ENCODE data around the gene PLCL1.
"Not testable (repeated sequence)": the region's sequence is repeated elsewhere in the genome, so short reads cannot be mapped to it uniquely, and the experiment has no call there.

The PLCL1 gene

GRCh38 chr2:197810016-197810415 is 5.6 kb downstream of the PLCL1 start:
- Histone ChIP-seq H3K27ac (ENCODE audit: insufficient read depth, low read depth, low read length, poor library complexity, severe bottlenecking) (no peak overlapping the region), H3K4me3 (ENCODE audit: insufficient read depth, low read depth, low read length) (no peak overlapping the region), H3K4me1 (ENCODE audit: control insufficient read depth, insufficient read depth, low read length) (no peaks in the 10 kb centered on the region), H3K27me3 (ENCODE audit: control insufficient read depth, insufficient read depth, low read length, poor library complexity, severe bottlenecking) (peaks cover 32% of the 10 kb centered on the region), H3K9me3 (ENCODE audit: control insufficient read depth, low read length) (no peaks in the 10 kb centered on the region), H3K36me3 (ENCODE audit: control insufficient read depth, insufficient read depth, low read length) (no peaks in the 10 kb centered on the region)
- WGBS, 2 experiments: 89 to 91% methylated on average over 3 of the region's 3 CpGs

- no peaks in the 10 kb centered on the region for H3K4me1 ChIP-seq (ENCODE audit: control insufficient read depth, insufficient read depth, low read length)
- no peak overlapping the region for H3K4me3 ChIP-seq (ENCODE audit: insufficient read depth, low read depth, low read length)
- no peaks in the 10 kb centered on the region for H3K36me3 ChIP-seq (ENCODE audit: control insufficient read depth, insufficient read depth, low read length)
- H3K27me3 ChIP-seq (ENCODE audit: control insufficient read depth, insufficient read depth, low read length, poor library complexity, severe bottlenecking): peaks cover 27% of the 10 kb centered on the region
- no peaks in the 10 kb centered on the region for H3K9me3 ChIP-seq (ENCODE audit: control insufficient read depth, low read length)
- WGBS, 2 experiments: 86 to 94% methylated on average over 2 to 3 of the region's 3 CpGs
- H3K27ac ChIP-seq (ENCODE audit: insufficient read depth, low read depth, low read length, poor library complexity, severe bottlenecking): no peak overlapping the region
Observed at GRCh38 chr2:197810491-197810890, 6.1 kb downstream of the PLCL1 start.

DNA sequence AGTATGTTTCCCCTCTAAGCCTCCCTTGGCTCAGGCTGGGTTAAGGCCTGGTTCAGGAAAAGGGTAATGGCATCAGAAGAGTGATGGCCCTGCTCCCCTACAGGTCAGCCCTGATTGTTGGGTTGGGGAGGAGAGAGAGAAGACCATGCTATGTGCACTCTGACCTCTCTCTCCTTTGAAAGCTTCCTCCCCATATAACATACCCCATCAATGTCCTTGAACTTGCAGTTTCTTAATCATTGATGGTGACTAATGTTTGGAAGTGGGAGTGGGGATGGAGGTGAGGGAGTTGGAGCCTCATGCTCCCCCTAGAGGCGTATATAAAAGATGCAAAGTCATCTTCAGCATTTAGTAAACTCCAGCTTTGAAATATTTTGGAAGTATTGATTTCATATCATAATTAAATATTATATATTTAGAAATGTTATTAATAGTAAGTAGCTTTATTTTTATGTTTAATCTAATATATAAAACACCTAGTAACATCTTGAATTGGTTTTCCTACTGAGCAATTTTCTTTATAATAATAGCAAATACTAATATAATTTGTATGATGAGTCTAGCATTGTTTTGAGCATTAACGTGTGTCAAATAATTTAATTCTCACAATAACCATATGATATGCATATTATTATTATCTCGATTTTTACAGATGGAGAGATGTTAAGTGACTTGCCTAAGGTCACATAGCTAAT is 8.8 kb downstream of the PLCL1 start:
- Histone ChIP-seq H3K36me3 (ENCODE audit: control insufficient read depth, insufficient read depth, low read length) (no peaks in the 10 kb centered on the region), H3K9me3 (ENCODE audit: control insufficient read depth, low read length) (no peaks in the 10 kb centered on the region)
- 40 to 58% methylated on average over 1 to 2 of the region's 3 CpGs for WGBS, 2 experiments

GRCh38 chr2:197814526-197814925 is 10.1 kb downstream of the PLCL1 start:
- Histone ChIP-seq H3K27me3 (ENCODE audit: control insufficient read depth, insufficient read depth, low read length, poor library complexity, severe bottlenecking) (no peaks in the 10 kb centered on the region), H3K27ac (ENCODE audit: insufficient read depth, low read depth, low read length, poor library complexity, severe bottlenecking) (no peak overlapping the region), H3K4me1 (ENCODE audit: control insufficient read depth, insufficient read depth, low read length) (no peaks in the 10 kb centered on the region), H3K36me3 (ENCODE audit: control insufficient read depth, insufficient read depth, low read length) (no peaks in the 10 kb centered on the region), H3K4me3 (ENCODE audit: insufficient read depth, low read depth, low read length) (no peak overlapping the region), H3K9me3 (ENCODE audit: control insufficient read depth, low read length) (no peaks in the 10 kb centered on the region)
- WGBS, 2 experiments: 88 to 90% methylated on average over 2 of the region's 2 CpGs

More for the DNA sequence above, 8.8 kb downstream of the PLCL1 start:
- H3K27me3 ChIP-seq (ENCODE audit: control insufficient read depth, insufficient read depth, low read length, poor library complexity, severe bottlenecking): no peaks in the 10 kb centered on the region
- H3K27ac ChIP-seq (ENCODE audit: insufficient read depth, low read depth, low read length, poor library complexity, severe bottlenecking): no peak overlapping the region
- no peaks in the 10 kb centered on the region for H3K4me1 ChIP-seq (ENCODE audit: control insufficient read depth, insufficient read depth, low read length)
- H3K4me3 ChIP-seq (ENCODE audit: insufficient read depth, low read depth, low read length): no peak overlapping the region

GRCh38 chr2:197821550-197822289 is 17.3 kb downstream of the PLCL1 start:
- Histone ChIP-seq H3K27me3 (ENCODE audit: control insufficient read depth, insufficient read depth, low read length, poor library complexity, severe bottlenecking) (no peaks in the 10 kb centered on the region), H3K27ac (ENCODE audit: insufficient read depth, low read depth, low read length, poor library complexity, severe bottlenecking) (no peak overlapping the region), H3K9me3 (ENCODE audit: control insufficient read depth, low read length) (no peaks in the 10 kb centered on the region), H3K36me3 (ENCODE audit: control insufficient read depth, insufficient read depth, low read length) (no peaks in the 10 kb centered on the region), H3K4me1 (ENCODE audit: control insufficient read depth, insufficient read depth, low read length) (no peaks in the 10 kb centered on the region), H3K4me3 (ENCODE audit: insufficient read depth, low read depth, low read length) (no peak overlapping the region)
- WGBS, 2 experiments: 90 to 95% methylated on average over 2 of the region's 2 CpGs

- Histone ChIP-seq H3K36me3 (ENCODE audit: control insufficient read depth, insufficient read depth, low read length) (no peaks in the 10 kb centered on the region), H3K4me3 (ENCODE audit: insufficient read depth, low read depth, low read length) (no peak overlapping the region), H3K27ac (ENCODE audit: insufficient read depth, low read depth, low read length, poor library complexity, severe bottlenecking) (no peak overlapping the region), H3K9me3 (ENCODE audit: control insufficient read depth, low read length) (no peaks in the 10 kb centered on the region), H3K27me3 (ENCODE audit: control insufficient read depth, insufficient read depth, low read length, poor library complexity, severe bottlenecking) (no peaks in the 10 kb centered on the region), H3K4me1 (ENCODE audit: control insufficient read depth, insufficient read depth, low read length) (no peaks in the 10 kb centered on the region)
- WGBS, 2 experiments: 88 to 93% methylated on average over 2 of the region's 2 CpGs
Observed at GRCh38 chr2:197822333-197822732, 17.9 kb downstream of the PLCL1 start.

GRCh38 chr2:197827618-197828017 is 23.2 kb downstream of the PLCL1 start:
- 89 to 94% methylated on average over 2 of the region's 2 CpGs for WGBS, 2 experiments
- no peak overlapping the region for H3K4me3 ChIP-seq (ENCODE audit: insufficient read depth, low read depth, low read length)
- no peaks in the 10 kb centered on the region for H3K36me3 ChIP-seq (ENCODE audit: control insufficient read depth, insufficient read depth, low read length)
- H3K27me3 ChIP-seq (ENCODE audit: control insufficient read depth, insufficient read depth, low read length, poor library complexity, severe bottlenecking): no peaks in the 10 kb centered on the region
- no peaks in the 10 kb centered on the region for H3K4me1 ChIP-seq (ENCODE audit: control insufficient read depth, insufficient read depth, low read length)
- H3K9me3 ChIP-seq (ENCODE audit: control insufficient read depth, low read length): no peaks in the 10 kb centered on the region
- no peak overlapping the region for H3K27ac ChIP-seq (ENCODE audit: insufficient read depth, low read depth, low read length, poor library complexity, severe bottlenecking)

GRCh38 chr2:197828464-197829135 is 24.2 kb downstream of the PLCL1 start:
- Histone ChIP-seq H3K27ac (ENCODE audit: insufficient read depth, low read depth, low read length, poor library complexity, severe bottlenecking) (no peak overlapping the region), H3K4me3 (ENCODE audit: insufficient read depth, low read depth, low read length) (no peak overlapping the region), H3K4me1 (ENCODE audit: control insufficient read depth, insufficient read depth, low read length) (no peaks in the 10 kb centered on the region), H3K9me3 (ENCODE audit: control insufficient read depth, low read length) (no peaks in the 10 kb centered on the region), H3K27me3 (ENCODE audit: control insufficient read depth, insufficient read depth, low read length, poor library complexity, severe bottlenecking) (no peaks in the 10 kb centered on the region), H3K36me3 (ENCODE audit: control insufficient read depth, insufficient read depth, low read length) (no peaks in the 10 kb centered on the region)
- WGBS, 2 experiments: 80 to 93% methylated on average over 1 of the region's 1 CpG

DNA sequence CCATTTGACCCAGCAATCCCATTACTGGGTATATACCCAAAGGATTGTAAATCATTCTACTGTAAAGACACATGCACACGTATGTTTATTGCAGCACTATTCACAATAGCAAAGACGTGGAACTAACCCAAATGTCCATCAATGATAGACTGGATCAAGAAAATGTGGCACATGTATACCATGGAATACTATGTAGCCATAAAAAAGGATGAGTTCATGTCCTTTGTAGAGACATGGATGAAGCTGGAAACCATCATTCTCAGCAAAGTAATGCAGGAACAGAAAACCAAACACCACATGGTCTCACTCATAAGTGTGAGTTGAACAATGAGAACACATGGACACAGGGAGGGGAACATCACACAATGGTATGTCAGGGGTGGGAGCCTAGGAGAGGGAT is 30.4 kb downstream of the PLCL1 start:
- not testable (repeated sequence) for H3K9me3 ChIP-seq (ENCODE audit: control insufficient read depth, low read length); H3K27me3 ChIP-seq (ENCODE audit: control insufficient read depth, insufficient read depth, low read length, poor library complexity, severe bottlenecking); H3K4me1 ChIP-seq (ENCODE audit: control insufficient read depth, insufficient read depth, low read length); H3K27ac ChIP-seq (ENCODE audit: insufficient read depth, low read depth, low read length, poor library complexity, severe bottlenecking); H3K4me3 ChIP-seq (ENCODE audit: insufficient read depth, low read depth, low read length); H3K36me3 ChIP-seq (ENCODE audit: control insufficient read depth, insufficient read depth, low read length)
- 83 to 95% methylated on average over 2 of the region's 2 CpGs for WGBS, 2 experiments

DNA sequence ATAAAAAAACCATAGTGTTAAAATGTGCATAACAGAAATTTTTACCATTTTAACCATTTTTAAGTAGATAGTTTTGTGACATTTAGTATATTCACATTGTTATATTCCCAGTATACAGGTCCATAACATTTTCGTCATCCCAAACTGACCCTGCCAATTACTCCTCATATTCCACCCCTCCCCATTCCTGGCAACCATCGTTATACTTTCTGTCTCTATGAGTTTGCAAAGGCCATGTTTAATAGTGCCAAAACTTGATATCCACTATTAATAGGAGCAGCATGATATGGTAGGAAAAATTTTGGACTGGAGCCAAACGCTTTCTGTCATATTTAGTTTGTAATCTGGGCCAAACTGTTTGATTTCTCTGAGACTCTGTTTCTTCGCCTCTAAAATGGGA is 30.9 kb downstream of the PLCL1 start:
- Histone ChIP-seq H3K27me3 (ENCODE audit: control insufficient read depth, insufficient read depth, low read length, poor library complexity, severe bottlenecking) (no peaks in the 10 kb centered on the region), H3K36me3 (ENCODE audit: control insufficient read depth, insufficient read depth, low read length) (no peaks in the 10 kb centered on the region), H3K4me1 (ENCODE audit: control insufficient read depth, insufficient read depth, low read length) (no peaks in the 10 kb centered on the region), H3K9me3 (ENCODE audit: control insufficient read depth, low read length) (no peaks in the 10 kb centered on the region), H3K4me3 (ENCODE audit: insufficient read depth, low read depth, low read length) (no peak overlapping the region), H3K27ac (ENCODE audit: insufficient read depth, low read depth, low read length, poor library complexity, severe bottlenecking) (no peak overlapping the region)
- 70 to 73% methylated on average over 4 of the region's 4 CpGs for WGBS, 2 experiments

All from ectodermal cell (in vitro differentiated cells).